Stimulated activated CD8-positive, alpha-beta memory T cell treated with anti-CD3 and anti-CD28 coated beads, Interleukin-4, amount 100 ng/mL, for 1 hour (primary cell): ENCODE results near the gene SLCO6A1.

Experiments used
- DNase-seq, 2 donors: peaks; one replicate each; pipeline ENCODE4 v3.0.0-alpha.2; 2020; ENCODE audit warnings: low read depth in 2 of 2, low spot score in 1 of 2

Gene SLCO6A1

DNA sequence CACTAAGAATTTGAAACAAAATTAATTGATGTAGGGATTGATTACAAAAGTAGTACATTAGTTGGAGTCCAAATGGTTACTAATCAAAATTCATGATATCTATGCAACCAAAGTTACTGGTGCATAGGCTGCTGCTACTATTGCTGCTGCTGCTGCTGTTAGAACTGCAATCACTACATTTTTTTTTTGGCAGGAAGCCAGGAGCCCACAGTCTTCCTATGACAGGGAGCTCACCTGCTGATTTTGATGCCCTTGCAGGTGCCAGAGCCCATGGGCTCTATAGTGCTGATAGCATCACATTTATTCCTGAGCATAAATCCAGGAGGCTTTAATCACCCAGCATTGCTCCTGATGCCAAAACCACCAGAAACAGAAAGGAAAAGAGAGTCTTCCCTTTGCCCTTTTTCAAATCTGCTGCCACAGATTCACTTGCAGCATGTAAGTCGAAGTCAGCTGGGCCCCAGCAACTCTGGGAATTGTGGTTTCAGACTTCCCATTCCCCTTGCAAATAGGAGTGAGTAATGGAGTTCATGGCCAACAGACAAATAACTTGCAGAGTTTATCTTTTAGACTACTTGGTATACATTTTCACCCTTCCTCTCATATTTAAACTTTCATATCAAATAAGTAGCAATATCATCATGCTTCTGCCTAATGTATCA, 17.6 kb downstream of the SLCO6A1 start:
- DNase-seq = no peak

DNA sequence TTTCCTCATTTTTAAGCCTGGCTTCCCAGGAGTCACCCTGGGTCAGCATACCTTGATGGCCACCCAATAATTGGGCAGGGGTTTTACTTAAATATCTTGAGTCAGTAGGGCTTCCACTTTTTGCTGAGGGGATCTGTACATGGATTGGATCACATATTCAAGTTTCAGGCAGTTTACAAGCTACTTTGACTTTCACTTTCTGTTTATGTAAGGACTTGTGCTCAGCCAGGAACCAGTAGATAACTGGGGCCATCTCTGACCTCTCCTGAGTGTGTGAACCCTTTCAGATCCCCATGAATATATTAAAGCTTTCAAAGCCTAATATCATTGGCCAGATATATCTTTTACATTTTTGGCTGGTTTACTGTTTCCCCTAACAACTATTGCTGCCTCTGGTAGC, 45.1 kb downstream of the SLCO6A1 start:
- no peak for DNase-seq

DNA sequence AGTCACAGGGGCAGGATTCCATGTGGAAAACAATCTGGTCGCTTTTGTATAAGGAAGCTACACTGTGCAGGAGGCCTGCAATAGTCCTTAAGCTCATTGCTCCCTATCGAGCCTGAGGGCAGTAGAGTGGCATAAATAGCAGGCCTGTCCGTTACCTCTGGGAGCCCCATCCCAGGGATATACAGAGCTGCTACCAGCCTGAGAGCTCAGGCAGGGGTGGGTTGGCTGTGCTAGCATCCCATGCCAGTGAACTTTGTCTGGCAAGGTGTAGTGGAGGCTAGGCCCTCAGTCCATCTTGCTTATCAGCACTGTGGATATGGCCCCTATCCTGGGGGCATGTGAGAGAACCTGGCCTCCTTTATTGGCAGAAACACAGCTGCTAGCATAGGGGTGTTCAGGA, 47.7 kb downstream of the SLCO6A1 start:
- DNase-seq = no peak

GRCh38 chr5:102450313-102450990, 48.3 kb downstream of the SLCO6A1 start:
- DNase-seq = no peak

GRCh38 chr5:102433473-102433872, 65.3 kb downstream of the SLCO6A1 start:
- no peak for DNase-seq

GRCh38 chr5:102421647-102422046, 77.2 kb downstream of the SLCO6A1 start:
- DNase-seq = no peak

- DNase-seq = no peak
These were observed 80.3 kb downstream of the SLCO6A1 start for GRCh38 chr5:102418531-102418930.

- no peak for DNase-seq
These were observed 84.4 kb downstream of the SLCO6A1 start for GRCh38 chr5:102414448-102414847.

DNA sequence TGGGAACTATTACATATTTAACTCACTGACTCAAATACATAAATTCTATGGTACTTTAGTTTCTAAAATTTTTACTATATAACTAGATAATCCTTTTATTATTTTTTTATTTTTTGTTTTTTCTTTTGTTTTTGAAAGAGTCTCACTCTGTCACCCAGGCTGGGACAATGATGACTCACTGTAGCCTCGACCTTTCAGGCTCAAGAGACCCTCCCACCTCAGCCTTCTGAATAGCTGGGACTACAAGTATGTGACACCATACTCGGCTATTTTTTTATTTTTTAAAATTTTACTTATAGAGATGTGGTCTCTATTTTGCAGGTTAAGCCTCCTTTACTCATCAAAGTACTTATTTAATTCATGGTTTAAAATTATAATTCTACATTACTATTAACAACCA, 110.6 kb downstream of the SLCO6A1 start:
- no peak for DNase-seq

- no peak for DNase-seq
These were observed 113.4 kb downstream of the SLCO6A1 start for GRCh38 chr5:102385365-102385764.

DNA sequence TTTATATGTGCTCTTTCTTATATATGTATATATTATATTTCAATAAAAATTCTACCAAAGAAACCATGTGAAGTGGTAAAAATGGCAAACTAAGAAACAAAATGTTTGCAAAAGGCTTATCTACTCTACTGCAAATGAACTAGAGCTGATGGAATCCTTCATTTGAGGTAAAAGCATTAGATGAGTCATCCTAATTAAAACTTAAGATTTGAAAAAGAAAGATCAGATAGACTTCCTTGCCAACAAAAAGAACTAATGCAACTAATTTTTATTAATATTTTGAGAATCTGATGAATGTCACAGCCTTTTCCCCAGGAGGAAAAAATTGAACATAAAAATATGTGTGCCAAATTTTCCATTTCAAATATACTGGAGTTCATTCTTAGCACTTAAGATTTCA, 118.6 kb downstream of the SLCO6A1 start:
- DNase-seq = no peak

- no peak for DNase-seq
These were observed 122.9 kb downstream of the SLCO6A1 start for GRCh38 chr5:102375876-102376275.

GRCh38 chr5:102375272-102375671, 123.5 kb downstream of the SLCO6A1 start:
- no peak for DNase-seq

DNA sequence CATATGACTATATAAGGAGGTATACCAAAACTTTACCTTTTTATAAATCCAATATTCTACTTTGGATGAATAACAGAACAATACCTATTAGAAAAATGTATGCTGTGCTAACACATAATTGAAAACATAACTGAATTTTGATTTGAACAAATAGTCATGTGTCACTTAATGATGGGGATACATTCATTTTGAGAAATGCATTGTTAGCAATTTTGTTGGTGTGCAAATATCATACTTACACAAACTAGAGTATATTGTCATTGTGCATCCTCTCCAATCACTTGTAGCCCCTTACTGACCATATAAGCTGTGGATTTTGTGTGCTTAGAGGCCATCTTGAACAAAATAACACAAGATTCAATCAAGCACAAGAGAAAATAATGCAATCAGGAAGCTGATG, 130.4 kb downstream of the SLCO6A1 start:
- no peak for DNase-seq

GRCh38 chr5:102341681-102342288, 157.0 kb downstream of the SLCO6A1 start:
- DNase-seq = no peak

- DNase-seq = no peak
These were observed 174.1 kb downstream of the SLCO6A1 start for GRCh38 chr5:102324714-102325113.
